ENCODE results near the gene PDE4D.
A peak's percentile ranks its signal among the peaks of the same experiment; 100 is the strongest.
"Not testable (repeated sequence)": the region's sequence is repeated elsewhere in the genome, so short reads cannot be mapped to it uniquely, and the experiment has no call there.

Gene PDE4D

DNA sequence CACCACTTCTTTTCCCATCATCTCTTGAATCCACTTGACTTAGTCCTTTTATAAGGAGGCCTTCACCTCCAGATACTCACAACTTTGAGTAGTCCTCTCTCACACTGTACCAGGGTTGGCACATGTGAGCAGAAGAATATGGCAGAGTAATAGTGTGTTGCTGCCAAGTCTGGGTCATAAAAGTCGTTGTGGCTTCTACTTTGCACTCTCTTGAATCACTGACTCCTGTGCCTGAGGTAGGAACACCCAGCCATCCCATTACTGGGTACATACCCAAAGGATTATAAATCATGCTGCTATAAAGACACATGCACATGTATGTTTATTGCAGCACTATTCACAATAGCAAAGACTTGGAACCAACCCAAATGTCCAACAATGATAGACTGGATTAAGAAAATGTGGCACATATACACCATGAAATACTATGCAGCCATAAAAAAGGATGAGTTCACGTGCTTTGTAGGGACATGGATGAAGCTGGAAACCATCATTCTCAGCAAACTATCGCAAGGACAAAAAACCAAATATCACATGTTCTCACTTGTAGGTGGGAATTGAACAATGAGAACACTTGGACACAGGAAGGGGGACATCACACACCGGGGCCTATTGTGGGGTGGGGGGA is 145.4 kb downstream of the PDE4D start:
- TF ChIP-seq ZNF70 (CRISPR knock-in tag; IDR thresholded peaks at IDR 0.05): peak; percentile 38; the same call in 1 of the 2 replicates
- ATAC-seq: not testable (repeated sequence)

DNA sequence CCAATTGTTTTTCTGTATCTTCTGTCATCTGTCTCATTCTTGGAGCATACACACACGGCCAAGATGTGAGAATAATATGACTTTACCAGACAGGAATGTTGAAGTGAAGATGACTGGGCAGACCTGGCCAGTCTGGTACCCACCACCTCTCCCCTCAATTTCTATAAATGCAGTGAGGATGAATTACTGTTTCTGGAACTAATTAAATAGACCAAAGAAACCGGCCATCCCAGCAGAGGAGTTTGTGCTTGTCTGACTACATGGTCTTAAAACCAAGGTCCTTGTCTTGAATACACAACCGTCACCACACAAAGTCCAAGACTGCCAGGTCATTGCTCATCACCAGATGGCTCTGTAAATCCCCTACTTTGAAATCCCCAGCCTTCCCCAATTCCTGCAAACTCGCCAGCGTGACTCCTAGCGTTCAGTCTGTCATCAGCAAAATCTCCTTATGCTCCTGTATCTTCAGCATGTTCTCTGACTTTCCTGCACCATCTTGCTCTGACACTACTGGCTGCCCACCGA is 147.2 kb downstream of the PDE4D start:
- ATAC-seq: peak; percentile 77
- no peak for TF ChIP-seq PPARA (CRISPR knock-in tag; IDR thresholded peaks at IDR 0.05; ENCODE audit: borderline replicate concordance)
- TF ChIP-seq ARNTL (CRISPR knock-in tag; IDR thresholded peaks at IDR 0.05; ENCODE audit: borderline replicate concordance, low read depth): no peak
- TF ChIP-seq, protein P1, sequence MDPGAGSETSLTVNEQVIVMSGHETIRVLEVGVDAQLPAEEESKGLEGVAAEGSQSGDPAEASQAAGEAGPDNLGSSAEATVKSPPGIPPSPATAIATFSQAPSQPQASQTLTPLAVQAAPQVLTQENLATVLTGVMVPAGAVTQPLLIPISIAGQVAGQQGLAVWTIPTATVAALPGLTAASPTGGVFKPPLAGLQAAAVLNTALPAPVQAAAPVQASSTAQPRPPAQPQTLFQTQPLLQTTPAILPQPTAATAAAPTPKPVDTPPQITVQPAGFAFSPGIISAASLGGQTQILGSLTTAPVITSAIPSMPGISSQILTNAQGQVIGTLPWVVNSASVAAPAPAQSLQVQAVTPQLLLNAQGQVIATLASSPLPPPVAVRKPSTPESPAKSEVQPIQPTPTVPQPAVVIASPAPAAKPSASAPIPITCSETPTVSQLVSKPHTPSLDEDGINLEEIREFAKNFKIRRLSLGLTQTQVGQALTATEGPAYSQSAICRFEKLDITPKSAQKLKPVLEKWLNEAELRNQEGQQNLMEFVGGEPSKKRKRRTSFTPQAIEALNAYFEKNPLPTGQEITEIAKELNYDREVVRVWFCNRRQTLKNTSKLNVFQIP (CRISPR knock-in tag; IDR thresholded peaks at IDR 0.05; ENCODE audit: borderline replicate concordance, low read depth): no peak
- 0 out of 2 replicates have a peak, but pooled peaks have one; percentile 55 for TF ChIP-seq ZFP3 (CRISPR knock-in tag; IDR thresholded peaks at IDR 0.05)
- no peak for TF ChIP-seq ZC3H10 (CRISPR knock-in tag; IDR thresholded peaks at IDR 0.05)
- TF ChIP-seq, protein P2, sequence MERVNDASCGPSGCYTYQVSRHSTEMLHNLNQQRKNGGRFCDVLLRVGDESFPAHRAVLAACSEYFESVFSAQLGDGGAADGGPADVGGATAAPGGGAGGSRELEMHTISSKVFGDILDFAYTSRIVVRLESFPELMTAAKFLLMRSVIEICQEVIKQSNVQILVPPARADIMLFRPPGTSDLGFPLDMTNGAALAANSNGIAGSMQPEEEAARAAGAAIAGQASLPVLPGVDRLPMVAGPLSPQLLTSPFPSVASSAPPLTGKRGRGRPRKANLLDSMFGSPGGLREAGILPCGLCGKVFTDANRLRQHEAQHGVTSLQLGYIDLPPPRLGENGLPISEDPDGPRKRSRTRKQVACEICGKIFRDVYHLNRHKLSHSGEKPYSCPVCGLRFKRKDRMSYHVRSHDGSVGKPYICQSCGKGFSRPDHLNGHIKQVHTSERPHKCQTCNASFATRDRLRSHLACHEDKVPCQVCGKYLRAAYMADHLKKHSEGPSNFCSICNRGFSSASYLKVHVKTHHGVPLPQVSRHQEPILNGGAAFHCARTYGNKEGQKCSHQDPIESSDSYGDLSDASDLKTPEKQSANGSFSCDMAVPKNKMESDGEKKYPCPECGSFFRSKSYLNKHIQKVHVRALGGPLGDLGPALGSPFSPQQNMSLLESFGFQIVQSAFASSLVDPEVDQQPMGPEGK (CRISPR knock-in tag; IDR thresholded peaks at IDR 0.05; ENCODE audit: borderline replicate concordance): no peak
- TF ChIP-seq, protein P3, sequence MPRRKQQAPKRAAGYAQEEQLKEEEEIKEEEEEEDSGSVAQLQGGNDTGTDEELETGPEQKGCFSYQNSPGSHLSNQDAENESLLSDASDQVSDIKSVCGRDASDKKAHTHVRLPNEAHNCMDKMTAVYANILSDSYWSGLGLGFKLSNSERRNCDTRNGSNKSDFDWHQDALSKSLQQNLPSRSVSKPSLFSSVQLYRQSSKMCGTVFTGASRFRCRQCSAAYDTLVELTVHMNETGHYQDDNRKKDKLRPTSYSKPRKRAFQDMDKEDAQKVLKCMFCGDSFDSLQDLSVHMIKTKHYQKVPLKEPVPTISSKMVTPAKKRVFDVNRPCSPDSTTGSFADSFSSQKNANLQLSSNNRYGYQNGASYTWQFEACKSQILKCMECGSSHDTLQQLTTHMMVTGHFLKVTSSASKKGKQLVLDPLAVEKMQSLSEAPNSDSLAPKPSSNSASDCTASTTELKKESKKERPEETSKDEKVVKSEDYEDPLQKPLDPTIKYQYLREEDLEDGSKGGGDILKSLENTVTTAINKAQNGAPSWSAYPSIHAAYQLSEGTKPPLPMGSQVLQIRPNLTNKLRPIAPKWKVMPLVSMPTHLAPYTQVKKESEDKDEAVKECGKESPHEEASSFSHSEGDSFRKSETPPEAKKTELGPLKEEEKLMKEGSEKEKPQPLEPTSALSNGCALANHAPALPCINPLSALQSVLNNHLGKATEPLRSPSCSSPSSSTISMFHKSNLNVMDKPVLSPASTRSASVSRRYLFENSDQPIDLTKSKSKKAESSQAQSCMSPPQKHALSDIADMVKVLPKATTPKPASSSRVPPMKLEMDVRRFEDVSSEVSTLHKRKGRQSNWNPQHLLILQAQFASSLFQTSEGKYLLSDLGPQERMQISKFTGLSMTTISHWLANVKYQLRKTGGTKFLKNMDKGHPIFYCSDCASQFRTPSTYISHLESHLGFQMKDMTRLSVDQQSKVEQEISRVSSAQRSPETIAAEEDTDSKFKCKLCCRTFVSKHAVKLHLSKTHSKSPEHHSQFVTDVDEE (CRISPR knock-in tag; IDR thresholded peaks at IDR 0.05): no peak
- TF ChIP-seq SNAI2 (CRISPR knock-in tag; IDR thresholded peaks at IDR 0.05): no peak
- no peak for TF ChIP-seq OSR1 (CRISPR knock-in tag; IDR thresholded peaks at IDR 0.05)
- TF ChIP-seq BACH2 (CRISPR knock-in tag; IDR thresholded peaks at IDR 0.05; ENCODE audit: borderline replicate concordance): no peak
- TF ChIP-seq CSDC2 (CRISPR knock-in tag; IDR thresholded peaks at IDR 0.05): no peak
- no peak for TF ChIP-seq ZNF70 (CRISPR knock-in tag; IDR thresholded peaks at IDR 0.05)
- peak; percentile 48 for TF ChIP-seq ISL1 (CRISPR knock-in tag; IDR thresholded peaks at IDR 0.05)
- TF ChIP-seq, protein P4, sequence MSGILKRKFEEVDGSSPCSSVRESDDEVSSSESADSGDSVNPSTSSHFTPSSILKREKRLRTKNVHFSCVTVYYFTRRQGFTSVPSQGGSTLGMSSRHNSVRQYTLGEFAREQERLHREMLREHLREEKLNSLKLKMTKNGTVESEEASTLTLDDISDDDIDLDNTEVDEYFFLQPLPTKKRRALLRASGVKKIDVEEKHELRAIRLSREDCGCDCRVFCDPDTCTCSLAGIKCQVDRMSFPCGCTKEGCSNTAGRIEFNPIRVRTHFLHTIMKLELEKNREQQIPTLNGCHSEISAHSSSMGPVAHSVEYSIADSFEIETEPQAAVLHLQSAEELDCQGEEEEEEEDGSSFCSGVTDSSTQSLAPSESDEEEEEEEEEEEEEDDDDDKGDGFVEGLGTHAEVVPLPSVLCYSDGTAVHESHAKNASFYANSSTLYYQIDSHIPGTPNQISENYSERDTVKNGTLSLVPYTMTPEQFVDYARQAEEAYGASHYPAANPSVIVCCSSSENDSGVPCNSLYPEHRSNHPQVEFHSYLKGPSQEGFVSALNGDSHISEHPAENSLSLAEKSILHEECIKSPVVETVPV (CRISPR knock-in tag; IDR thresholded peaks at IDR 0.05): no peak
- TF ChIP-seq TOX (CRISPR knock-in tag; IDR thresholded peaks at IDR 0.05; ENCODE audit: borderline replicate concordance): no peak
- TF ChIP-seq TCF4 (CRISPR knock-in tag; IDR thresholded peaks at IDR 0.05; ENCODE audit: borderline replicate concordance): no peak
- TF ChIP-seq RARB (CRISPR knock-in tag; IDR thresholded peaks at IDR 0.05): no peak
- TF ChIP-seq ZNF565 (CRISPR knock-in tag; conservative IDR thresholded peaks at IDR 0.05; ENCODE audit: low read depth): no peak

GRCh38 chr5:59745415-59745863 is 148.1 kb downstream of the PDE4D start:
- ATAC-seq: peak; percentile 62
- peak; percentile 99; the same call in 1 of the 2 replicates for TF ChIP-seq TOX (CRISPR knock-in tag; IDR thresholded peaks at IDR 0.05; ENCODE audit: borderline replicate concordance)
- TF ChIP-seq ZNF8 (CRISPR knock-in tag; IDR thresholded peaks at IDR 0.05): no peak

GRCh38 chr5:59744531-59744992 is 149.0 kb downstream of the PDE4D start:
- TF ChIP-seq RARB (CRISPR knock-in tag; IDR thresholded peaks at IDR 0.05) (no peak), TOX (CRISPR knock-in tag; IDR thresholded peaks at IDR 0.05; ENCODE audit: borderline replicate concordance) (peak; percentile 73; the same call in 1 of the 2 replicates)
- ATAC-seq: peak; percentile 63

Measured in SK-N-SH treated with all-trans-retinoic acid at 6 μM for 48 hours (cell line).